NB4 (cell line): ENCODE data around the gene BPIFA3.

Experiments used
- DNase-seq: peaks from one replicate; pipeline ENCODE4 v3.0.0; 2010; ENCODE audit warnings: low read depth
- H3K4me3 ChIP-seq: one replicate; pipeline ENCODE4 v1.5.1; 2011; ENCODE audit warnings: mild to moderate bottlenecking, low read depth, low read length, moderate library complexity
- CTCF ChIP-seq: IDR thresholded peaks from one replicate; pipeline ENCODE4 v1.5.1; 2012; ENCODE audit warnings: low read depth, low read length
- MAX ChIP-seq: IDR thresholded peaks from 2 replicates; pipeline ENCODE4 v1.6.1; 2011; ENCODE audit warnings: low read depth, low read length
- MYC ChIP-seq: IDR thresholded peaks from 2 replicates; pipeline ENCODE4 v1.6.1; 2011; ENCODE audit warnings: low read depth, low read length
- POLR2A ChIP-seq: IDR thresholded peaks from 2 replicates; pipeline ENCODE4 v1.6.1; 2011; ENCODE audit warnings: mild to moderate bottlenecking; ENCODE audit not compliant: insufficient read length; ENCODE audit errors: extremely low read depth

The BPIFA3 gene

GRCh38 chr20:33187491-33187890 lies 29.7 kb upstream of the BPIFA3 start:
- H3K4me3 ChIP-seq: no peak overlapping the region
- TF ChIP-seq CTCF (no peak), MYC (no peak), MAX (no peak), POLR2A (no peak)
- no peak for DNase-seq

- H3K4me3 ChIP-seq: no peak overlapping the region
- TF ChIP-seq MAX (no peak), POLR2A (no peak), MYC (no peak), CTCF (no peak)
- DNase-seq: no peak
Observed at GRCh38 chr20:33188421-33188820, 28.7 kb upstream of the BPIFA3 start.

GRCh38 chr20:33191484-33191883 lies 25.7 kb upstream of the BPIFA3 start:
- no peak for TF ChIP-seq MAX
- DNase-seq: no peak

GRCh38 chr20:33191955-33192354 lies 25.2 kb upstream of the BPIFA3 start:
- H3K4me3 ChIP-seq: no peak overlapping the region
- TF ChIP-seq POLR2A (no peak), MYC (no peak), MAX (no peak), CTCF (no peak)

More at GRCh38 chr20:33191484-33191883, 25.7 kb upstream of the BPIFA3 start:
- H3K4me3 ChIP-seq: no peak overlapping the region

GRCh38 chr20:33192912-33193501 lies 24.1 kb upstream of the BPIFA3 start:
- TF ChIP-seq CTCF: no peak
- no peak for TF ChIP-seq MYC
- TF ChIP-seq MAX: no peak
- no peak for TF ChIP-seq POLR2A
- DNase-seq: no peak
- no peak overlapping the region for H3K4me3 ChIP-seq

More at GRCh38 chr20:33191955-33192354, 25.2 kb upstream of the BPIFA3 start:
- no peak for DNase-seq

GRCh38 chr20:33199026-33199425 lies 18.1 kb upstream of the BPIFA3 start:
- H3K4me3 ChIP-seq: no peak overlapping the region
- TF ChIP-seq MYC (no peak), CTCF (no peak), MAX (no peak), POLR2A (no peak)
- no peak for DNase-seq
